KBM-7 (cell line): Measurements from ENCODE around the gene SST.

Experiments
- DNase-seq: peaks from one replicate; pipeline ENCODE4 v3.0.0-alpha.2; 2015
- in situ Hi-C: fragments of 300-500 bp; cut with MboI; formaldehyde crosslinking; loops from 2 replicates; pipeline ENCODE4 v1.14.3; 2020; ENCODE audit warnings: low sequenced_read_pairs, low pct_unique_long_range_greater_than_20kb, mixed read lengths

Gene SST

GRCh38 chr3:187642861-187643260, 27.3 kb downstream of the SST start:
- DNase-seq, result no peak
- in situ Hi-C loops, result no loop called here

- in situ Hi-C loops, result no loop called here
- DNase-seq, result no peak
These were observed 28.7 kb downstream of the SST start for GRCh38 chr3:187641320-187642016.

DNA sequence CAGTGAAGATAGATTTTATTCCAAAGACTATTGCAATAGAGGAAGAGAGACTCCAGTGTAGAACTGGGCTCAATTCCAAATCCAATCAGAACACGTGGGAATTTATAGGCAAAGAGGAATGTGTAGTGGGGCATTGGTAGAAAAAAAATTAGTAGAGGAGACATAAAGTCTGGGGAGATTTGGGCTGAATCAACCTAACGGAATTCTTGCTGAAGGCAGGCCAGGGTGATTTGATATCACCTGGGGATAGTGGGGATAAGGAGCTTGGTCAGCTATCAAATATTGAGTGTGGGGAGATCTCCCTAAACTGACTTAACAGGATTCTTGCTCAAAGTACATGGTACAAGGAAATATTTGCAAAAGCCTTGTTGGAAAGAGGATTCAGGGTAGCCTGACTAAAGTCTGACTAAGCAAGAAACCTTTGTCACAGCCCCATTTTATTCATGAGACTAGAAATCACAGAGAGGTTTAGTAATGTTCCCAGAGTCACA, 29.6 kb downstream of the SST start:
- no peak for DNase-seq
- in situ Hi-C loops, result no loop called here

- no peak for DNase-seq
- in situ Hi-C loops, result no loop called here
These were observed 30.1 kb downstream of the SST start for GRCh38 chr3:187639927-187640568.

- in situ Hi-C loops, result no loop called here
- no peak for DNase-seq
These were observed 33.7 kb downstream of the SST start for GRCh38 chr3:187636528-187636927.

GRCh38 chr3:187630404-187630803, 39.8 kb downstream of the SST start:
- DNase-seq, result no peak
- in situ Hi-C loops, result no loop called here

DNA sequence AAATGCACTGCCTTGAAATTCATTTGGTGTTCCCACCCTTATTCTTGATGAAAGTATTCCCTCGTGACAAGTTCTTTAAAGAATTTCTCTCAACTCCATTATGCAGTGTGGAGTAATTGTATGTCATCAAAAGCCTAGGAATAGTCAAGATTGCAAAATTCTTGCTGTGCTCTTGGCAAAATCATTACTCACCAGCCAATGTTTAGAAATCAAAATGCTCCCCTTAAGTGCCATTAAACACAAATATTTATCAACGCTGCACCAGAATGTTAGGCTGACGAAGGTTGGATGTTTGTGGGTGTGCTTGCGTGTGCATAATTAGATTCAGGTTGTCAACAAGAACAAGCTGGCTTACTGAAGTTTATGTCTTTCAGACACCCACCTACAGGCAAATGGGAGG, 40.5 kb downstream of the SST start:
- in situ Hi-C loops, result no loop called here

DNA sequence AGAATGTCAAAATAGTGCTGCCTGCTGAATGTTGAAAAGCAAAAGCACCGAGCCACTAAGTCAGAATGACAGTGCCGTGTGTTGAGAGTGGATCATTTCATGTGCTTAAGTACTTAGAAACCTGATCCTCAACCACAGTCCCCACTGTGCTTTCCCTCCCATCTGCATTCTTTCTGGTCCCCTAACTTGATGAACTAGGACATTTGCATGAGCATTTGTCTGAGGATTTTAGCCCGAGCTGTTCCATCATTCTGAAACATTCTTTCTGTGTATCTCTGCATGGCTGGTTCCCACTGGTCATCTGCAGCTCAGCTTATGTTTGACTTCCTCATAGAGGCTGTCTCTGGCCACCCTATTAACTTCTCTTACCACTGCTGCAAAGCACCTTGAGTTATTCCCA, 42.0 kb downstream of the SST start:
- no peak for DNase-seq
- in situ Hi-C loops, result no loop called here

More for the DNA sequence above, 40.5 kb downstream of the SST start:
- no peak for DNase-seq

DNA sequence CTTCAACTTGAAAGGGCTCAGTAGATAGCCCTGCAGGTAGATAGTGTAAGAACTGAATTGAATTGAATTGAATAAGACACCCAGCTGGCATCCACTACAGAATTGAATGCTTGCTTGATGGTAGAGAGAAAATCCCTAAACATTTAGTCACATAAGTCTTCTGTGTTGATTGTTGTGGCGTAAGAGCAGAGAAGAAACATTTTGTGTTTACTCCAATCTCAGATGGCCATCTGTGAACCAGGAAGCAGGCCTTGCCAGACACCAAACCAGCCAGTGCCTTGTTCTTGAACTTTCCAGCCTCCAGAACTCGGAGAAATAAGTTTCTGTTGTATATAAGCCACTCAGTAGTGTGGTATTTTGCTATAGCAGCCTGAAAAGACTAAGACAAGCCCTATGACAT, 43.6 kb downstream of the SST start:
- no peak for DNase-seq
- in situ Hi-C loops, result no loop called here

GRCh38 chr3:187624588-187624987, 45.6 kb downstream of the SST start:
- in situ Hi-C loops, result no loop called here
- no peak for DNase-seq

DNA sequence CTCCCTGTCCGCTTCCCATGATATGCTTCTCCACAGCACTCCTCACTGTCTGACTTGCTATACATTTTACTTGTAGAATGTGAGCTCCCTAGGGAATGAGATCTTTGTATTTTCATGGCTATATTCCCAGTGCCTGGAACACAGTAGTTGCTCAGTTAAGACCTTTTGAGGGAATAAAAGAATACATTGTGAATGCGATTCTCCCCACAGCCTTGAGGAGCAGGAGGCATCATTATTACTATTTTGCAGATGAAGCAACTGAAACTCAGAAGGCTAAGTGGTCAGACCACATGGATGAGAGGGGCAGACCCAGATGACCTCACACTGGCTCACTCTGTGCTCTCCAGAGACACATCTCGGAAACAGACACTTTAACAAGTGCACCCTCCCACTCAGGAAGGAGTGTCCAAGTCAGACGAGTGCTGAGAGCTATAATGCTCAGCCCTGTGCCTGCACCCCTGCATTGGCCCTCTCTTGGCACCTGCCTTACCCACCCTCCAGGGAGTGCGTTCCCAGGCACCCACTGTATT, 46.8 kb downstream of the SST start:
- DNase-seq, result no peak
- in situ Hi-C loops, result no loop called here

- no peak for DNase-seq
- in situ Hi-C loops, result no loop called here
These were observed 48.3 kb downstream of the SST start for GRCh38 chr3:187621881-187622280.

- DNase-seq, result no peak
- in situ Hi-C loops, result no loop called here
These were observed 50.7 kb downstream of the SST start for GRCh38 chr3:187619461-187619860.
